ENCODE results near the gene EPB41L1. TPM values are rescaled to one million over a fixed set of nuclear protein-coding genes. Genes with fewer than 3 reads are reported as not detected.

The EPB41L1 gene
- total RNA-seq, 1 donor from 2014 or later: 35.6 TPM

GRCh38 chr20:36262440-36262839 is 107.9 kb downstream of the EPB41L1 start:
- no peak for TF ChIP-seq CTCF (IDR thresholded peaks at IDR 0.05; ENCODE audit: unreplicated experiment)
- no peaks in the 10 kb centered on the region for H3K9me3 Mint-ChIP-seq (ENCODE audit: low read depth)
- H3K27ac Mint-ChIP-seq: no peak overlapping the region

GRCh38 chr20:36264426-36265246 is 110.1 kb downstream of the EPB41L1 start:
- H3K4me3 Mint-ChIP-seq (ENCODE audit: low read depth): no peak overlapping the region
- no peaks in the 10 kb centered on the region for H3K9me3 Mint-ChIP-seq (ENCODE audit: low read depth)
- no peaks in the 10 kb centered on the region for H3K36me3 Mint-ChIP-seq (ENCODE audit: insufficient read depth)
- peaks cover 9% of the 10 kb centered on the region for H3K27me3 Mint-ChIP-seq
- no peaks in the 10 kb centered on the region for H3K4me1 Mint-ChIP-seq (ENCODE audit: low read depth)
- no peak overlapping the region for H3K27ac Mint-ChIP-seq
- TF ChIP-seq CTCF (IDR thresholded peaks at IDR 0.05; ENCODE audit: unreplicated experiment): no peak
- no peak for DNase-seq (ENCODE audit: low spot score, unreplicated experiment)

More at GRCh38 chr20:36262440-36262839, 107.9 kb downstream of the EPB41L1 start:
- DNase-seq (ENCODE audit: low spot score, unreplicated experiment): no peak
- Mint-ChIP-seq H3K4me3 (ENCODE audit: low read depth) (no peak overlapping the region), H3K36me3 (ENCODE audit: insufficient read depth) (no peaks in the 10 kb centered on the region), H3K4me1 (ENCODE audit: low read depth) (no peaks in the 10 kb centered on the region), H3K27me3 (peaks cover 15% of the 10 kb centered on the region)

- DNase-seq (ENCODE audit: low spot score, unreplicated experiment): no peak
- peaks cover 3% of the 10 kb centered on the region for H3K27me3 Mint-ChIP-seq
- no peaks in the 10 kb centered on the region for H3K9me3 Mint-ChIP-seq (ENCODE audit: low read depth)
- no peak for TF ChIP-seq CTCF (IDR thresholded peaks at IDR 0.05; ENCODE audit: unreplicated experiment)
- no peak overlapping the region for H3K4me3 Mint-ChIP-seq (ENCODE audit: low read depth)
- H3K27ac Mint-ChIP-seq: no peak overlapping the region
- H3K4me1 Mint-ChIP-seq (ENCODE audit: low read depth): peaks cover under 1% of the 10 kb centered on the region
- H3K36me3 Mint-ChIP-seq (ENCODE audit: insufficient read depth): no peaks in the 10 kb centered on the region
These were observed 111.6 kb downstream of the EPB41L1 start for GRCh38 chr20:36266189-36266588.

- Mint-ChIP-seq H3K9me3 (ENCODE audit: low read depth) (no peaks in the 10 kb centered on the region), H3K4me3 (ENCODE audit: low read depth) (no peak overlapping the region), H3K36me3 (ENCODE audit: insufficient read depth) (no peaks in the 10 kb centered on the region), H3K27ac (no peak overlapping the region), H3K27me3 (peaks cover 3% of the 10 kb centered on the region), H3K4me1 (ENCODE audit: low read depth) (peaks cover 2% of the 10 kb centered on the region)
- DNase-seq (ENCODE audit: low spot score, unreplicated experiment): no peak
- no peak for TF ChIP-seq CTCF (IDR thresholded peaks at IDR 0.05; ENCODE audit: unreplicated experiment)
These were observed 113.3 kb downstream of the EPB41L1 start for GRCh38 chr20:36267605-36268381.
